ENCODE measurements around the gene KCNG1. TPM values are rescaled to one million over a fixed set of nuclear protein-coding genes. Genes with fewer than 3 reads are reported as not detected.

KCNG1 gene
- total RNA-seq, 1 donor from 2014 or later: 13.0 TPM

- Mint-ChIP-seq H3K27ac (ENCODE audit: unreplicated experiment) (no peak overlapping the region), H3K27me3 (ENCODE audit: low read depth) (peaks cover 3% of the 10 kb centered on the region), H3K4me1 (ENCODE audit: low read depth) (peaks cover 12% of the 10 kb centered on the region), H3K9me3 (ENCODE audit: low read depth) (no peaks in the 10 kb centered on the region), H3K36me3 (ENCODE audit: low read depth) (no peaks in the 10 kb centered on the region), H3K4me3 (ENCODE audit: unreplicated experiment) (no peak overlapping the region)
- TF ChIP-seq CTCF (IDR thresholded peaks at IDR 0.05): no peak
- no peak for DNase-seq (ENCODE audit: low spot score)
Measured at GRCh38 chr20:50995506-50995905, 27.4 kb downstream of the KCNG1 start.

DNA sequence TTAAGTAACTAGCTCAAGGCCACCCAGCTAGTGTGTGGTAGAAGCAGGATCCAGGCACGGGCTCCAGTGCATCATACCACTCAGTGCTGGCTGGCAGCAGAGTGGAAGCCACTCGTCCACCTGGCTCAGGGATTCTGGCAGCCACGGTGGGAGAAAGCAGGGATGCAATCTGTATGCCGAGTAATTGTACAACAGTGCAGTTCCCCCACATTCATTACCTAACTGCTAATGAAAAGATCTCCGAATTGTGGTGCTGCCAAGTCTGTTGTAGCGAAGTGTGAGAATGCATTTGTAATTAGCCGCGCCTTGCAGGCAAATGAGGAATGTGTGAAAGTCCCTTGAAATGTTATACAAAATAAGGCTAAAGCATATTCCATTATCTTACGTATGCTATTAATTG, 29.0 kb downstream of the KCNG1 start:
- DNase-seq (ENCODE audit: low spot score): no peak
- H3K27ac Mint-ChIP-seq (ENCODE audit: unreplicated experiment): no peak overlapping the region
- no peak for TF ChIP-seq CTCF (IDR thresholded peaks at IDR 0.05)
- peaks cover 3% of the 10 kb centered on the region for H3K27me3 Mint-ChIP-seq (ENCODE audit: low read depth)
- no peak overlapping the region for H3K4me3 Mint-ChIP-seq (ENCODE audit: unreplicated experiment)
- H3K4me1 Mint-ChIP-seq (ENCODE audit: low read depth): peaks cover 12% of the 10 kb centered on the region
- H3K9me3 Mint-ChIP-seq (ENCODE audit: low read depth): no peaks in the 10 kb centered on the region
- no peaks in the 10 kb centered on the region for H3K36me3 Mint-ChIP-seq (ENCODE audit: low read depth)

GRCh38 chr20:50992733-50993457, 30.0 kb downstream of the KCNG1 start:
- Mint-ChIP-seq H3K36me3 (ENCODE audit: low read depth) (no peaks in the 10 kb centered on the region), H3K27me3 (ENCODE audit: low read depth) (peaks cover 3% of the 10 kb centered on the region), H3K4me1 (ENCODE audit: low read depth) (peaks cover 14% of the 10 kb centered on the region), H3K9me3 (ENCODE audit: low read depth) (no peaks in the 10 kb centered on the region), H3K27ac (ENCODE audit: unreplicated experiment) (no peak overlapping the region), H3K4me3 (ENCODE audit: unreplicated experiment) (no peak overlapping the region)
- no peak for DNase-seq (ENCODE audit: low spot score)
- peak; percentile 84 for TF ChIP-seq CTCF (IDR thresholded peaks at IDR 0.05)

DNA sequence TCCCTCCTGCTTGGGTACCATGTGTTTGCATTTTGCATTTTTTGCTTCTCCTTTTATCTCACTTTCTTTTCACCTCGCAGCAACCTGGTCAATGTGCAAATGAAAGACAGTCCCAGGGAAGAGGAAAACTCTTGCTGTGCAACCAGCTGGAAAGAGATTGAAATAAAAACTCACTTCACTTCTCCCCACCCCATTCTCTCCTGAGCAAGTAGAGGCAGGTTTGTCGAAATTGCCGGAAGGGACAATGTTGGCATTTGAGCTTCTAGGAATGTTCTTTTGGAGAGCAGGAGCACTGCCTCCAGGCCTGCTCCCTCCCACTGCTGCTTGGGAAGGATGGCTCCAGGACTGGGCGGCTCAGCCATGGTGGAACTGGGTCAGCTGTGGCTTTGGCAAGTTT, 30.6 kb downstream of the KCNG1 start:
- no peak for DNase-seq (ENCODE audit: low spot score)
- Mint-ChIP-seq H3K36me3 (ENCODE audit: low read depth) (no peaks in the 10 kb centered on the region), H3K4me3 (ENCODE audit: unreplicated experiment) (no peak overlapping the region), H3K27me3 (ENCODE audit: low read depth) (peaks cover 3% of the 10 kb centered on the region), H3K27ac (ENCODE audit: unreplicated experiment) (no peak overlapping the region), H3K4me1 (ENCODE audit: low read depth) (peaks cover 18% of the 10 kb centered on the region), H3K9me3 (ENCODE audit: low read depth) (no peaks in the 10 kb centered on the region)
- no peak for TF ChIP-seq CTCF (IDR thresholded peaks at IDR 0.05)

DNA sequence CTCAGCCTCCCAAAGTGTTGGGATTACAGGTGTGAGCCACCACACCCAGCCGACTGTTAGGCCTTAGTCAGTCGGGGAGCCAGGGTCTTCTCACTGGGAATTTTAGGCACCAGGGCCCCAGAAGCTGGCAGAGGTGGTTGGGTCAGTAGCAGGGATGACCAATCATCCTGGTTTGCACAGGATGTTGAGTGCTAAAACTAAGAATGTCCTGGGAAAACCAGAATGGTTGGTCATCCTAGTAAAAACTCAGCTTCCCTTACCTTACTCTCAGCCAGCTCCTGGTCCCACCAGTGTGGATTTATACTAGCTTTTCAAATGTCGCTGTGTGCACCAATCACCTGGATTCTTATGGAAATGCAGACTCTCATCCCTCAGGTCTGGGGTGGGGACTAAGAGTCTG, 31.8 kb downstream of the KCNG1 start:
- no peaks in the 10 kb centered on the region for H3K27me3 Mint-ChIP-seq (ENCODE audit: low read depth)
- no peak for DNase-seq (ENCODE audit: low spot score)
- no peak overlapping the region for H3K4me3 Mint-ChIP-seq (ENCODE audit: unreplicated experiment)
- no peaks in the 10 kb centered on the region for H3K36me3 Mint-ChIP-seq (ENCODE audit: low read depth)
- TF ChIP-seq CTCF (IDR thresholded peaks at IDR 0.05): no peak
- peaks cover 16% of the 10 kb centered on the region for H3K4me1 Mint-ChIP-seq (ENCODE audit: low read depth)
- H3K27ac Mint-ChIP-seq (ENCODE audit: unreplicated experiment): no peak overlapping the region
- no peaks in the 10 kb centered on the region for H3K9me3 Mint-ChIP-seq (ENCODE audit: low read depth)
